ENCODE results near the gene KNDC1. TPM values are rescaled to one million over a fixed set of nuclear protein-coding genes. Genes with fewer than 3 reads are reported as not detected.

Gene KNDC1
- total and polyA plus RNA-seq, 2 of the 4 experiments (the other 2 are of a cell fraction) = 0.18 to 1.1 TPM

DNA sequence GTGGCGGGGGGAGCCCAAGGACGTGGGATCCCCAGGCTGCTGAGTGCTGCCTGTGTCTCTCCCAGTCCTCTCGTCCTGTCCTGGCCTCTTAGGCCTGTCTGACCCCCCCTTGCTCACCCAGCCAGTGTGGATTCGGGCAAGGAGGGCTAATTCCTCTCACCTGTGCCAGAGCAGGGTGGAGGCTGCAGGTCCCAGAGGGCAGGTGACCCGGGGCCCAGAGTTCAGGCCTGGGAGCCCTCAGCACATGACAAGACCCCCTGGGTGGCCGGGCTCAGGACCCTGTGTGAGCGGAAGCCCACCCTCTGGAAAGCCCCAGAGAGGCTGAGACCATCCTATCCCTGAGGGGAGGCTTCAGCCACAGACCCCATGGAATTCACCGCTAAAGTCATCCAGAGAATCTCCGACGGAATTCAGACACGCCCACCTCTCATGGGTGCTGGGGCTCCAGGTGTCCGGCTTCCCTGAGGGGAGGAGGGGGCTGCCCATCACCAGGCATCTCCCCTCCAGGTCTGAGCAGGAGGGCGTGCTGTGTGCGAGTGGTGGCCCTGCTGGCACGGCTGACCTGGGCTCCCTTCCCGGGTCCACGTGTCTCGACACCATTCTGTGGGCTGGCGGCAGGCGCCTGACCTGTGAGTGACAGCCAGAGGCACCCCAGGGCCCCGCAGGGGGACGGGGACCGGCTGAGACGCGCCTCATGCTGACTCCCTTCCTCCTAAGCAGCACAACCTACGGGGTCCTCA, 5.0 kb downstream of the KNDC1 start:
- Histone ChIP-seq H2BK120ac (ENCODE audit: low read depth, low read length) (no peak overlapping the region), H3K56ac (ENCODE audit: extremely low read depth, insufficient read depth, low read length) (no peak overlapping the region), H4K20me1 (ENCODE audit: insufficient read depth, low read length) (no peaks in the 10 kb centered on the region), H2BK15ac (ENCODE audit: low read depth, low read length) (no peak overlapping the region), H2AK9ac (replicated peaks; ENCODE audit: low read depth, low read length, poor library complexity) (no peak overlapping the region), H2BK20ac (ENCODE audit: low read depth, low read length) (no peak overlapping the region), H3K4me1 (ENCODE audit: control insufficient read depth, insufficient read depth, low read length) (peaks cover 4% of the 10 kb centered on the region; the same call in 1 of the 2 replicates), H3K23ac (ENCODE audit: low read depth, low read length) (no peak overlapping the region), H4K8ac (ENCODE audit: low read depth in 2 of 2, low read length in 2 of 2) (no peak overlapping the region), H2AK5ac (ENCODE audit: low read depth, low read length) (no peak overlapping the region), H2AFZ (replicated peaks; ENCODE audit: low read length, poor library complexity) (no peak overlapping the region), H4K5ac (ENCODE audit: low read depth, low read length) (no peak overlapping the region), H3K4me3 (ENCODE audit: insufficient read depth, low read depth, low read length) (no peak overlapping the region), H2BK5ac (ENCODE audit: low read depth, low read length, poor library complexity, severe bottlenecking) (no peak overlapping the region), H3K36me3 (ENCODE audit: control insufficient read depth, insufficient read depth, low read length) (peaks cover 4% of the 10 kb centered on the region), H3K14ac (replicated peaks; ENCODE audit: low read depth, low read length) (no peak overlapping the region), H3K9ac (ENCODE audit: low read depth, low read length) (no peak overlapping the region), H3K9me3 (ENCODE audit: control insufficient read depth, insufficient read depth, low read length) (no peaks in the 10 kb centered on the region), H3K27me3 (ENCODE audit: control insufficient read depth, insufficient read depth, low read length) (no peaks in the 10 kb centered on the region), H4K91ac (ENCODE audit: insufficient read depth, low read depth, low read length) (no peak overlapping the region), H3K9me1 (ENCODE audit: insufficient read depth, low read length) (no peaks in the 10 kb centered on the region; the same call in 1 of the 2 replicates), H3K27ac (ENCODE audit: insufficient read depth, low read length) (no peak overlapping the region), H3K79me1 (ENCODE audit: low read depth in 1 of 2, low read length in 2 of 2) (no peaks in the 10 kb centered on the region), H3K18ac (ENCODE audit: low read depth, low read length) (no peak overlapping the region), H3K4me2 (ENCODE audit: low read depth, low read length) (no peak overlapping the region), H3K4ac (ENCODE audit: low read depth, low read length) (no peak overlapping the region)
- WGBS, 2 experiments (ENCODE audit: extremely low coverage in 2 of 2, insufficient read length in 1 of 2) = 72% methylated on average over 7 of the region's 26 CpGs; no CpG with 5 or more reads in 1 of the 2 experiments
- CTCF ChIA-PET = no interaction called here
- POLR2A ChIA-PET (ENCODE audit: unreplicated experiment) = no interaction called here
- TF ChIP-seq POLR2A (IDR thresholded peaks at IDR 0.05; ENCODE audit: low read depth, low read length) = no peak
- no peak for TF ChIP-seq CEBPB (IDR thresholded peaks at IDR 0.05; ENCODE audit: low read depth, low read length)
- TF ChIP-seq RAD21 (IDR thresholded peaks at IDR 0.05; ENCODE audit: low read length) = no peak
- TF ChIP-seq MXI1 (IDR thresholded peaks at IDR 0.05; ENCODE audit: borderline replicate concordance, low read depth, low read length) = no peak
- intact Hi-C loops (cut with micrococcal nuclease) = no loop called here
- in situ Hi-C loops (cut with MboI; ENCODE audit: low sequenced_read_pairs) = no loop called here
- ATAC-seq (ENCODE audit: low read depth) (no peak), DNase-seq (no peak)
- no TSS peak for BruUV-seq (replicated peaks)
- dilution Hi-C loops (cut with HindIII; ENCODE audit: low sequenced_read_pairs, unreplicated experiment) = no loop called here
